Right renal cortex interstitium (tissue), 3 donors: ENCODE results near the gene TNFSF8. TPM values are rescaled to one million over a fixed set of nuclear protein-coding genes. Genes with fewer than 3 reads are reported as not detected.

Source experiments
- DNase-seq, 3 donors: peaks; one replicate each; pipeline ENCODE4 v3.0.0-alpha.2; 2013; ENCODE audit warnings: low read depth in 3 of 3, low spot score in 2 of 3
- polyA plus RNA-seq, 3 donors: library from polyadenylated mRNA; unstranded; fragments of 120-200 nt; gene quantifications; one replicate each; pipeline ENCODE4 v1.2.1, GENCODE V29; 2013; ENCODE audit not compliant: insufficient read length in 3 of 3

Gene TNFSF8
- polyA plus RNA-seq, 3 donors: 0.24 to 0.61 (median 0.46) TPM

DNA sequence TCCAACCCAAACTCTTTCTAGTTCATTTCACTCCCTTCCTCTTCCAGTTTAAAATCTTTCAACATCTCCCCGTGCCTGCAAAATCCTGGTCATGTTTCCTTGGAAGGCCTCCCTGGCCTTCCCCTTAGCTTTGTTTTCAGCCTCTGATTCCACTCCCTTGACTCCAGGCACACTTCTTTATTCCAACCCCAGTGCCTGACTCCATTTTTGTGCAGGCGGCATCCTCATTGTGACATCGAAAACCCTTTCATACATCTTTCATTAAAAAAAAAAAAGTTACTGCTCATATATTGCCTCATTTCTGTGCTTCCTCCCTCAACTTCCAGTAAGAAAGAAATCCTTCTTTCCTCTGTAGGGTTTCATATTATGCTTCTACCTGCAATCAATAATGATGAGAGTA lies 7.1 kb upstream of the TNFSF8 start:
- DNase-seq: no peak

- DNase-seq: no peak
Observed at GRCh38 chr9:114936581-114936980, 6.2 kb upstream of the TNFSF8 start.

GRCh38 chr9:114935119-114935518 lies 4.7 kb upstream of the TNFSF8 start:
- no peak for DNase-seq

- no peak for DNase-seq
Observed at GRCh38 chr9:114932502-114932901, 2.1 kb upstream of the TNFSF8 start.

GRCh38 chr9:114931407-114931806 lies 1.0 kb upstream of the TNFSF8 start:
- DNase-seq: no peak

- DNase-seq: no peak
Observed at GRCh38 chr9:114929201-114929600, 1.2 kb downstream of the TNFSF8 start.

- no peak for DNase-seq
Observed at GRCh38 chr9:114928671-114929070, 1.7 kb downstream of the TNFSF8 start.

DNA sequence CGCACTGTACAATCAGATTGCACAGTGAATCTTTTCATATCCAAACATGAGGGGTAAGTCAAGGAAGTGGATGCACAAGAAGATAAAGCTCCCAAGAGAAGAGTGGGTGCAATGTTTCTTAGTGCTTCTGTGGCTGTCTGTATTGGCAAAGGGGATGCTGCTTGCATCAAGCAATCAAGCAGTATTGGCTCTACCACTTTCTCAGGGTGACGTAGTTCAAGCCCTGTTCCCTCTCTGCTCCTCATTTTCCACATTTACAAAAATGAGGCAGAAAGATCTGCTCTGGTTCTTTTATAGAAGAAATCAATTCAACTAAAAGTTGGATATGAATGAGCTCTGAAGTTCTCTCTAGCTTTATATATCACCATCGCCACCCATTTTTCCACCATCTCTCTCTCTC lies 2.3 kb downstream of the TNFSF8 start:
- no peak for DNase-seq

GRCh38 chr9:114925672-114926071 lies 4.7 kb downstream of the TNFSF8 start:
- no peak for DNase-seq

- no peak for DNase-seq
Observed at GRCh38 chr9:114925039-114925438, 5.4 kb downstream of the TNFSF8 start.

- DNase-seq: no peak
Observed at GRCh38 chr9:114924327-114924726, 6.1 kb downstream of the TNFSF8 start.

GRCh38 chr9:114923918-114924317 lies 6.5 kb downstream of the TNFSF8 start:
- no peak for DNase-seq

DNA sequence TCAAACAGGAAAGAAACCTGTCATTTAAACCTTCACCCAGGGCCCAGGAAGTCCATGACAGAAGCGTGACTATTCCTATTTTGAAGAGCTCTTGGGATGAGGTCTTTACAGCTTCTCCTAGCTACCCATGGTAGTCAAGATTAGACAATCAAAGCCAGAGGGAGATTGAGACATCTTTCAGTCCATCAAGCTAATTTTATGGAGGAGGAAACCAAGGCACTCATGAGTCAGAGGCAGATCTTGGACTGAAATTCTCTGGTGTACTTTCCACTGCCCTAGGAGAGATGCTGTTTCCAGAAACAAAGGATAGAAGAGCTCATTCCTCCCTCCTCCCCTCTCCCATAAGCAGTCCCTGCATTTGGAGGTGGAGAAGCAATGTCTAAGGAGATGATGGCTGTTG lies 9.2 kb downstream of the TNFSF8 start:
- no peak for DNase-seq

- no peak for DNase-seq
Observed at GRCh38 chr9:114919611-114920010, 10.8 kb downstream of the TNFSF8 start.

DNA sequence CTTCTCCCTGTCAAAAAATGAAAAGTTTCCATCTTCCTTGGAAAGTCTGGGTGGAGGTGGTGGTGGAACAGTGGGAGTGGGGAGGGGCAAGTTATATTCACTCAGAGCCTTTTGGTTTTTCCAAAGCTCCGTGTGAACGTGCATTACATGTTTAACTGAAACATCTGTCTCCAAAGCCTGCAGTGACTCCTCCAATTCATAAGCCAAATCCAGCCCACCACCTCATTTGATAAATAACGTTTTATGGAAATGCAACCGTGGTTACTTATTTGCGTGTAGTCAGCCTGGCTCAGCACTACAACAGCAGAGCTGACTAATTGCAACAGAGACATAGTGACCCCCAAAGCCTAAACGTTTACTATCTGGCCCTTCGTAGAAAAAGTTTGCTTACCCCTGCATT lies 13.9 kb downstream of the TNFSF8 start:
- DNase-seq: no peak

- no peak for DNase-seq
Observed at GRCh38 chr9:114914139-114914538, 16.3 kb downstream of the TNFSF8 start.

- no peak for DNase-seq
Observed at GRCh38 chr9:114913656-114914055, 16.7 kb downstream of the TNFSF8 start.

DNA sequence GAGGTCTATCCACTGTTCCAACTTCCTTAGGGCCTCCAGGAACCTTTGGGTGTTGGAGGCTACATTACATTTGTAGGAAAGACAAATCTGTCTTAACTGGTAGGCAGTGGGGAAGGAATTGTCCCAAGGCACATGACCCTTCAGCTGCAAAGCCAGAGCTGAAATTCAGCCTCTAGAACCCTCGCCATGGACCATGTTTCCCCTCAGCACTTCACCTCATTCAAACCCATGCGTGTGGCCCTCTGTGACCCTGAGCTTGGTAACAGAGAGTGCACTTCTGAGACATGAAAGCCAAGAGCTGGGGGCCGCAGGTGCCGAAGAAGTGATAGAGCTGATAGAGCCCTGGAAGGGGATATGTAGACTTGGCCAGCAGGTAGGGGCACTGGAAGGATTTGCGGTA lies 17.2 kb downstream of the TNFSF8 start:
- DNase-seq: no peak

DNA sequence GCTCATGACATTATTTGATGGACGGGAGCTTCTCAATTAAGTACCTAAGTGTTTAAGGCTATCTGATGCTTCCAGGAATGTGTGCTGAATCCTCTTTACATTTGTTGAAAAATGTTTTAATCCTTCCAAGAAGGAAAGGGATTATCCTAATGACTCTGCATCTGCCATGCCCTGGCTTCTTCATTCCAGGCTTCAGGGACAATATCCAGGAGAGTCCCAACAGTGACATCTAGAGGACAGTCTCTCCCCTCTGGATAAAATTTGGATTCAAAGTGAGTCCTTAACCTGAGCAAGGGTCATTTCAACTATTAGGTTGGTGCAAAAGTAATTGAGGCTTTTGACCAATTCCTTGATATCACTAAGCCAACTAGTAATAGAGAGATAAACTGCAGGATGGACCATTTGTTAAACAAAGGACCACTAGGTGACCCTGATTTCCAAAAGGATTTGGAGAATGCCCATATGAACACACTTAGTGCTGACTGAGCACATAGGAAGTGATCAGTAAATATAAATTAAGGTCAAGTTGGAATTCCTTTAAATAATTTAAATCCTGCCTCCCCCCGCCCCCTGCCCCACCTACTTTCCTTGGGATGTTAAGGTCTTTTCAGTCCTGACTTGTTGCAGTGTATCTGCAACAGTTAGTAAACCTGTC lies 19.1 kb downstream of the TNFSF8 start:
- DNase-seq: peak in 1 of 3 donors; percentile 39

GRCh38 chr9:114910541-114910940 lies 19.9 kb downstream of the TNFSF8 start:
- no peak for DNase-seq

- DNase-seq: no peak
Observed at GRCh38 chr9:114909661-114910060, 20.7 kb downstream of the TNFSF8 start.

DNA sequence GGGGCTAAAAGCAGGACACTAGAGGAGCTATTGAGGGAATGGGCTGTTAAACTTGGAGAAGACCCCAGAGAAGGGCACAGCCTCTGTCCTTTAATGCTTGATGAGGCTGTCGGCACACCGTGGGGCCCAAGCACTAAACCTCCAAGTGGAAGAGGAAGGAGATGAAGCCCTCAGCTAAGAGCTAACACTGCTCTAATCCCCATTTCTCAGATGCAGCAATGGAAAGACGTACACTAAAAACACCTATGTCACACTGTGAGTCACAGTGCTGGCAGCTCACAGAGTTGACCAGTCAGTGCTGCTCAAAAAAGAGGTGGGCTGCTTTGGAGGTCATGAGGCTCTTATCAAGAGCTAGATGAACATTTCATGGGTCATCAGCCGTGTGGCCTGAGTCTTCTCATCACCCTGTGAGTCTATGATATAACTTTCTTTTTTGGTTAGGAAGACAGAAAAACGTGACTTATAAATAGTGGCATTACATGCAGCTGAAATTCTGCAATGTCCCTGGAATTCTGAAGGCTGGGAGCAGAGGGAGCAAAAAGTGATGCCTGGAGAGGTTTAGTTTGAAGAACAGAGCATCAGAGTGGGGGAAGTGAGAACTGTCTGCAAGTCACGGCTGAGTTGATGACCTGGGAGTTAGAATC lies 21.5 kb downstream of the TNFSF8 start:
- no peak for DNase-seq
